Neutrophil (primary cell): ENCODE measurements around the gene NLRC3.

Experiments used
- H3K27ac ChIP-seq: fragments of 200-600 bp; sonication (generic); 2 replicates; pipeline ENCODE4 v1.5.1; 2016; ENCODE audit warnings: mild to moderate bottlenecking, moderate library complexity
- H3K27me3 ChIP-seq: fragments of 200-600 bp; sonication (generic); 2 replicates; pipeline ENCODE4 v1.6.0; 2016; ENCODE audit warnings: mild to moderate bottlenecking
- H3K36me3 ChIP-seq: fragments of 200-600 bp; sonication (generic); 2 replicates; pipeline ENCODE4 v1.5.1; 2017
- H3K4me1 ChIP-seq, 2 experiments: fragments of 200-600 bp in 1 of 2; sonication (generic) in 1 of 2; 1 replicate in 1 of 2; 2 replicates in 1 of 2; pipeline versions ENCODE4 v1.5.1 to v1.6.1; 2013 to 2016; ENCODE audit warnings: low read depth in 1 of 2, low read length in 1 of 2, mild to moderate bottlenecking in 1 of 2, moderate library complexity in 1 of 2; ENCODE audit not compliant: control insufficient read depth in 1 of 2, insufficient read depth in 1 of 2
- H3K4me3 ChIP-seq, 2 experiments: fragments of 200-600 bp in 1 of 2; sonication (generic) in 1 of 2; 1 replicate in 1 of 2; 2 replicates in 1 of 2; pipeline ENCODE4 v1.5.1; 2013 to 2016; ENCODE audit warnings: low read depth in 1 of 2, low read length in 1 of 2, mild to moderate bottlenecking in 1 of 2, moderate library complexity in 1 of 2
- H3K9me3 ChIP-seq: fragments of 200-600 bp; sonication (generic); 2 replicates; pipeline ENCODE4 v1.5.1; 2016
- TF ChIP-seq, protein P1 (sequence below): fragments of 200-600 bp; sonication (generic); IDR thresholded peaks from 2 replicates; pipeline ENCODE4 v1.5.1; 2016; ENCODE audit warnings: antibody characterized with exemption

The NLRC3 gene

DNA sequence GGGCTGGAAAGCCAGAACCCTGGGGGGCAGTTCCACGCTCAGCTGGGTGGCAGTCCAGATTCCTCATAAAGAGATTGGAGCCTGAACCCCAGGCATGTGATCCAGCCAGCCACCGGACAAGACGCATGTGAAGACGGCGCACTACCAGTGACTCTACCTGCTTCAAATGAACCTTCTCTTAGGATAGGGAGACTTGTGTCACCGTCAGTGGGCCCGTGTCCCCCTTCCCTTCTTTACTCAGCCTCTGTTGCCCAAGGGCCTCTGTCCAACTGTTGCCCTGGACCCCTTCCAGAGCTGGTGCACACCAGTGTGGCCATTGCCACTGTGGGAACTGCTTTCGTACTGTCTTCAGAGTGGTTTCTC, 58.2 kb downstream of the NLRC3 start:
- H3K4me3 ChIP-seq, result no peak overlapping the region
- no peaks in the 10 kb centered on the region for H3K36me3 ChIP-seq
- TF ChIP-seq, protein P1, sequence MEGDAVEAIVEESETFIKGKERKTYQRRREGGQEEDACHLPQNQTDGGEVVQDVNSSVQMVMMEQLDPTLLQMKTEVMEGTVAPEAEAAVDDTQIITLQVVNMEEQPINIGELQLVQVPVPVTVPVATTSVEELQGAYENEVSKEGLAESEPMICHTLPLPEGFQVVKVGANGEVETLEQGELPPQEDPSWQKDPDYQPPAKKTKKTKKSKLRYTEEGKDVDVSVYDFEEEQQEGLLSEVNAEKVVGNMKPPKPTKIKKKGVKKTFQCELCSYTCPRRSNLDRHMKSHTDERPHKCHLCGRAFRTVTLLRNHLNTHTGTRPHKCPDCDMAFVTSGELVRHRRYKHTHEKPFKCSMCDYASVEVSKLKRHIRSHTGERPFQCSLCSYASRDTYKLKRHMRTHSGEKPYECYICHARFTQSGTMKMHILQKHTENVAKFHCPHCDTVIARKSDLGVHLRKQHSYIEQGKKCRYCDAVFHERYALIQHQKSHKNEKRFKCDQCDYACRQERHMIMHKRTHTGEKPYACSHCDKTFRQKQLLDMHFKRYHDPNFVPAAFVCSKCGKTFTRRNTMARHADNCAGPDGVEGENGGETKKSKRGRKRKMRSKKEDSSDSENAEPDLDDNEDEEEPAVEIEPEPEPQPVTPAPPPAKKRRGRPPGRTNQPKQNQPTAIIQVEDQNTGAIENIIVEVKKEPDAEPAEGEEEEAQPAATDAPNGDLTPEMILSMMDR, result no peak
- H3K4me1 ChIP-seq, result no peaks in the 10 kb centered on the region
- no peaks in the 10 kb centered on the region for H3K9me3 ChIP-seq
- no peak overlapping the region for H3K27ac ChIP-seq
- no peaks in the 10 kb centered on the region for H3K27me3 ChIP-seq

DNA sequence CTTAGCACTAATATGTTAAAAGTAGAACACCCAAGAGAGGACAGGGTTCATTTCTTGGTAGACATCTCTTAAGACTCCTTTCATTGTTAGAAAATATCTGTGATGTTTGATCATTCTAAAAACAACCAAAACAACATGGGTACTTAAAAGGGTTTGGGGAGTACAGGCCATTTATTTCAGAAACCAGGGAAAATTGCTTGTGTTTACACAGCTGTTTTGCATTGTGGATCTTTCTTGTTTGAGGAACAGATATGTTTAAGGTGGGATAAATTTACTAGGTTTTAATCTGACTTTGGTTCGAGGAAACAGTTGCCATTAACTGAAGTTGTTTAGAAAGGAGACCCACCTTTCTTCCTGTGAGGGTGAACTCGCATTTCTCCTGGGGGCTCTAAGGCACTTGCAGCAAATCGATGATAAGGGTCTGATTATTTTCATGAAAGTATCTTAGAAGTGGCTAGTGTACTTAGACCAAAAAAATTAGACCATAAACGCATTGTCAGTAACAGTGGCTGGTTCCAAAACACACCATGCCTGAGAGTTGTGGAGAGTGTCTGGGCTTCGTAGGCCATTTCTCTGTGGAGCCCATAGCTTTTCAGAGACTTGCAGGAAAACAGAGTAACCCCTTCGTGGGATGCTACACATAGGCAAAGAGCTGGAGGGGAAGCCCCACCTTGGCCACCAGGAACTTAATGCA, 58.8 kb downstream of the NLRC3 start:
- Histone ChIP-seq H3K36me3 (no peaks in the 10 kb centered on the region), H3K9me3 (no peaks in the 10 kb centered on the region)

DNA sequence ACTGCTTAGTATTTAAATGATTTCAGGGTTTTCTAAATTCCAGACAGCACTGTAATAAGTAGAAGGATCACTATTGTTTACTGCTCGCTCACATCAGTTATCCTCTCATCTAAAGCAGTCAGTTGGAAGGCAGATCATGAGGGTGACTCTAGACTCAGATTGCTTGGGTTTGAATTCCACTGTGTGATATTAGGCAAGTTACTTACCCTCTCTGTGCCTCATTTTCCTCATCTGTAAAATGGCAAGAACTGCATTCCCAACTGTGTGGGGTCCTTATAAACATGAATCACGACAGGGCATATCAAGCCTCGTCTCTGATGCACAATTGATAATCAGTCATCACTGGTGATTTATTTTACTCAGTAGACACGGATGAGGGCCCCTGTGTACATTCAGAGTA, 61.3 kb downstream of the NLRC3 start:
- H3K27ac ChIP-seq, result no peak overlapping the region
- no peaks in the 10 kb centered on the region for H3K36me3 ChIP-seq
- no peak overlapping the region for H3K4me3 ChIP-seq
- H3K4me1 ChIP-seq, result no peaks in the 10 kb centered on the region
- H3K9me3 ChIP-seq, result no peaks in the 10 kb centered on the region
- H3K27me3 ChIP-seq, result no peaks in the 10 kb centered on the region
- TF ChIP-seq, protein P1, result no peak

More for the DNA sequence above, 58.8 kb downstream of the NLRC3 start:
- H3K27me3 ChIP-seq, result no peaks in the 10 kb centered on the region
- no peak overlapping the region for H3K27ac ChIP-seq
- no peaks in the 10 kb centered on the region for H3K4me1 ChIP-seq
- TF ChIP-seq, protein P1, result no peak
- H3K4me3 ChIP-seq, result no peak overlapping the region

DNA sequence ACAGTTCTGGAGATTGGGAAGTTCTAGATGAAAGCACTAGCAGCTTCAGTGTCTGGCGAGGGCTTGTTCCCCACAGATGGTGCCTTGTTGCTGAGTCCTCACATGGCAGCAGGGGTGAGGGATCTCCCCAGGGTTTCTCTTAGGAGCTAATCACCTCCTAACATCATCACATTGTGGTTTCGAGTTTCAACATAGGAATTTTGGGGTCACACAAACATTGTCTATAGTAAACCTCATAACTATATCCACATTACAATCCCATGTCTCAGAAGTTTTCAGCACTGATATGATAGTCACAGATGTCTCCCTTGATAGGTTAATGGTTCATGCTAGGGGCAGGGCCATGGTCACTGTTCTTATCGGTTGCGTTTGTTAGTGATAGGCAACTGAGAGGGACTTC, 62.6 kb downstream of the NLRC3 start:
- Histone ChIP-seq H3K36me3 (no peaks in the 10 kb centered on the region), H3K27ac (no peak overlapping the region), H3K9me3 (no peaks in the 10 kb centered on the region)

DNA sequence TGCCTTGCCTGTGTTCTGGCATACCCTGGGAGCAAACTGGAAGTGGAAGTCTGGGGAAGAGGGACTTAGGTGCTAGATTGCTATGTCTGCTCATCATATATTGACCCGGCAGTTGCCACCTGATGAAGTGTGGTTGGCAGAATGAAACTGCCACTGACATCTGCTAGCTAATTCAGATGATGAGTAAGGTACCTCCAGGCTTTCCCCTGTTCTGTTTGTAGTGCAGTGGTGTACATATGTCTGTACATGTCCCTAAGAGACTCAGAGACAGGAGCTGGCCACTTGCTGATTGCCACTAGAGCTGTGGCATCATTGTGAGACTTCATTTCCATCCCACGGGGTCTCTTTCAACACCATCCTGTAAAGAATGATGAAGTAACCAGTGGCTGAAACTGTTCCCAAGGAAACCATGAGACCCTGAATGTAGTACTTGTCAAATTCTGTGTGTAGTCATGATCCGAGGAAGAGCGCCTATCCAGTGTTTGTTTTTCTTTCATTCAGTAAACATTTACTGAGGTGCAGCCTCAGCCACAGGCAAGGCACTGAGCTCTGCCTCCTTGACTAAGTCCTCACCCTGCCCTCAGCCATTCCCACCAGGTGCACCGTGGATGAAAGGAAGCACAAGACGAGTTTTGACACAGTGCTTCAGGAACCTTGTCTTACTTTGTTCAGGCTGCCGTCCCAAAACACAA, 63.2 kb downstream of the NLRC3 start:
- Histone ChIP-seq H3K36me3 (no peaks in the 10 kb centered on the region), H3K4me1 (no peaks in the 10 kb centered on the region), H3K27me3 (no peaks in the 10 kb centered on the region), H3K9me3 (no peaks in the 10 kb centered on the region), H3K27ac (no peak overlapping the region), H3K4me3 (no peak overlapping the region)
- TF ChIP-seq, protein P1, result no peak

More for the DNA sequence above, 62.6 kb downstream of the NLRC3 start:
- TF ChIP-seq, protein P1, result no peak
- Histone ChIP-seq H3K4me3 (no peak overlapping the region), H3K4me1 (no peaks in the 10 kb centered on the region), H3K27me3 (no peaks in the 10 kb centered on the region)
